SK-N-SH treated with all-trans-retinoic acid at 6 μM for 48 hours (cell line): ENCODE data around the gene ZNF469.

Experiments used
- ATAC-seq: fragments of 200-7000 bp; cut with Tn5 transposase; 3 replicates; pipeline ENCODE4 v1.9.1; 2020; ENCODE audit warnings: mild to moderate bottlenecking, moderate library complexity
- ARNTL ChIP-seq: fragments of 450-650 bp; formaldehyde crosslinking; IDR thresholded peaks from 2 replicates; pipeline ENCODE4 v1.5.0; 2020; ENCODE audit warnings: low read depth, mild to moderate bottlenecking, moderate library complexity, borderline replicate concordance
- BACH2 ChIP-seq: fragments of 250-450 bp; sonication (Bioruptor Pico); IDR thresholded peaks from 2 replicates; pipeline ENCODE4 v1.9.0; 2021; ENCODE audit warnings: mild to moderate bottlenecking, borderline replicate concordance
- CSDC2 ChIP-seq: fragments of 250-450 bp; sonication (Bioruptor Pico); IDR thresholded peaks from 2 replicates; pipeline ENCODE4 v1.5.0; 2020; ENCODE audit warnings: mild to moderate bottlenecking, moderate library complexity
- CSRNP3 ChIP-seq: fragments of 250-450 bp; sonication (Bioruptor Pico); IDR thresholded peaks from 2 replicates; pipeline ENCODE4 v1.5.1; 2021; ENCODE audit warnings: mild to moderate bottlenecking, moderate library complexity
- GLIS3 ChIP-seq: fragments of 250-450 bp; sonication (Bioruptor Pico); IDR thresholded peaks from 2 replicates; pipeline ENCODE4 v1.5.0; 2020; ENCODE audit warnings: mild to moderate bottlenecking, moderate library complexity
- ISL1 ChIP-seq: fragments of 250-450 bp; sonication (Bioruptor Pico); IDR thresholded peaks from 2 replicates; pipeline ENCODE4 v2.1.2; 2022; ENCODE audit warnings: mild to moderate bottlenecking, moderate library complexity
- OSR1 ChIP-seq: fragments of 250-450 bp; sonication (Bioruptor Pico); IDR thresholded peaks from 2 replicates; pipeline ENCODE4 v1.8.0; 2022; ENCODE audit warnings: moderate library complexity, mild to moderate bottlenecking, inconsistent platforms
- PATZ1 ChIP-seq: fragments of 250-450 bp; sonication (Bioruptor Pico); IDR thresholded peaks from 2 replicates; pipeline ENCODE4 v1.8.0; 2020; ENCODE audit warnings: mild to moderate bottlenecking, moderate library complexity, borderline replicate concordance
- PPARA ChIP-seq: fragments of 250-450 bp; sonication (Bioruptor Pico); IDR thresholded peaks from 2 replicates; pipeline ENCODE4 v1.5.0; 2020; ENCODE audit warnings: mild to moderate bottlenecking, borderline replicate concordance
- SNAI2 ChIP-seq: fragments of 250-450 bp; sonication (Bioruptor Pico); IDR thresholded peaks from 2 replicates; pipeline ENCODE4 v1.5.0; 2020; ENCODE audit warnings: mild to moderate bottlenecking, moderate library complexity
- TCF4 ChIP-seq: fragments of 250-450 bp; sonication (Bioruptor Pico); IDR thresholded peaks from 2 replicates; pipeline ENCODE4 v1.8.0; 2021; ENCODE audit warnings: mild to moderate bottlenecking, moderate library complexity, borderline replicate concordance
- TOX ChIP-seq: fragments of 250-450 bp; sonication (Bioruptor Pico); IDR thresholded peaks from 2 replicates; pipeline ENCODE4 v1.8.0; 2021; ENCODE audit warnings: mild to moderate bottlenecking, moderate library complexity, borderline replicate concordance
- TSHZ2 ChIP-seq: fragments of 250-450 bp; sonication (Bioruptor Pico); IDR thresholded peaks from 2 replicates; pipeline ENCODE4 v1.5.0; 2020; ENCODE audit warnings: mild to moderate bottlenecking, moderate library complexity
- ZC3H10 ChIP-seq: fragments of 250-450 bp; sonication (Bioruptor Pico); IDR thresholded peaks from 2 replicates; pipeline ENCODE4 v1.5.1; 2021; ENCODE audit warnings: mild to moderate bottlenecking, moderate library complexity
- ZFP30 ChIP-seq: fragments of 450-650 bp; formaldehyde crosslinking; IDR thresholded peaks from 2 replicates; pipeline ENCODE4 v1.5.0; 2022; ENCODE audit warnings: mild to moderate bottlenecking, moderate library complexity
- ZNF70 ChIP-seq: fragments of 450-650 bp; formaldehyde crosslinking; IDR thresholded peaks from 2 replicates; pipeline ENCODE4 v1.5.0; 2020; ENCODE audit warnings: mild to moderate bottlenecking, moderate library complexity

Gene ZNF469

GRCh38 chr16:88412766-88413165, 30.0 kb downstream of the ZNF469 start:
- TF ChIP-seq ARNTL (CRISPR knock-in tag) (no peak), GLIS3 (CRISPR knock-in tag) (no peak), ZC3H10 (CRISPR knock-in tag) (no peak), PPARA (CRISPR knock-in tag) (no peak), ZFP30 (CRISPR knock-in tag) (no peak), CSDC2 (CRISPR knock-in tag) (no peak), CSRNP3 (CRISPR knock-in tag) (no peak), TSHZ2 (CRISPR knock-in tag) (no peak), TCF4 (CRISPR knock-in tag) (no peak), OSR1 (CRISPR knock-in tag) (no peak), PATZ1 (CRISPR knock-in tag) (no peak), BACH2 (CRISPR knock-in tag) (no peak), ISL1 (CRISPR knock-in tag) (no peak)
- TF ChIP-seq, all 23 proteins: peak for 0
- ATAC-seq = no peak

- no peak for TF ChIP-seq TOX (CRISPR knock-in tag)
- no peak for TF ChIP-seq SNAI2 (CRISPR knock-in tag)
- TF ChIP-seq ZNF70 (CRISPR knock-in tag) = no peak
- TF ChIP-seq PATZ1 (CRISPR knock-in tag) = no peak
- no peak for TF ChIP-seq TSHZ2 (CRISPR knock-in tag)
- no peak for TF ChIP-seq PPARA (CRISPR knock-in tag)
- ATAC-seq = no peak; the same call in 2 of the 3 replicates
Measured at GRCh38 chr16:88413231-88413630, 30.5 kb downstream of the ZNF469 start.

- ATAC-seq = no peak
- no peak for TF ChIP-seq BACH2 (CRISPR knock-in tag)
- no peak for TF ChIP-seq ARNTL (CRISPR knock-in tag)
Measured at GRCh38 chr16:88413631-88414030, 30.9 kb downstream of the ZNF469 start.
